Kidney epithelial cell (primary cell): ENCODE data around the gene TNIP1. TPM values are rescaled to one million over a fixed set of nuclear protein-coding genes. Genes with fewer than 3 reads are reported as not detected.

ENCODE experiments used
- DNase-seq: peaks from one replicate; pipeline ENCODE4 v3.0.0-alpha.2; 2010; ENCODE audit warnings: low read depth
- H3K27me3 ChIP-seq: 2 replicates; pipeline ENCODE4 v1.6.0; 2011; ENCODE audit warnings: low read length; ENCODE audit not compliant: control insufficient read depth, insufficient read depth
- H3K36me3 ChIP-seq: 2 replicates; pipeline ENCODE4 v1.5.1; 2011; ENCODE audit warnings: low read length; ENCODE audit not compliant: control insufficient read depth, insufficient read depth
- H3K4me3 ChIP-seq: 2 replicates; pipeline ENCODE4 v1.5.1; 2011; ENCODE audit warnings: low read depth, mild to moderate bottlenecking, control low read depth, low read length
- CTCF ChIP-seq: IDR thresholded peaks from 2 replicates; pipeline ENCODE4 v1.5.1; 2011; ENCODE audit warnings: mild to moderate bottlenecking, moderate library complexity, low read length, control low read depth, inconsistent platforms; ENCODE audit not compliant: insufficient read depth, poor library complexity, severe bottlenecking
- total RNA-seq: library from RNA; depleted of rRNA; stranded (reverse); fragments of >200 nt; gene quantifications from 2 replicates; pipeline ENCODE4 v1.2.3, GENCODE V29; 2015

Gene TNIP1
- total RNA-seq, 1 donor from 2014 or later = 454 TPM

- Histone ChIP-seq H3K27me3 (no peaks in the 10 kb centered on the region), H3K4me3 (no peak overlapping the region), H3K36me3 (no peaks in the 10 kb centered on the region)
- no peak for DNase-seq
- TF ChIP-seq CTCF = no peak
These were observed 86.9 kb downstream of the TNIP1 start for GRCh38 chr5:150993826-150994412.

- TF ChIP-seq CTCF = no peak
- no peak for DNase-seq
- Histone ChIP-seq H3K36me3 (no peaks in the 10 kb centered on the region), H3K4me3 (no peak overlapping the region), H3K27me3 (no peaks in the 10 kb centered on the region)
These were observed 87.4 kb downstream of the TNIP1 start for GRCh38 chr5:150993422-150993821.

- no peak for TF ChIP-seq CTCF
- no peak for DNase-seq
- Histone ChIP-seq H3K27me3 (no peaks in the 10 kb centered on the region), H3K36me3 (no peaks in the 10 kb centered on the region), H3K4me3 (no peak overlapping the region)
These were observed 88.1 kb downstream of the TNIP1 start for GRCh38 chr5:150992705-150993104.

GRCh38 chr5:150989695-150990094, 91.1 kb downstream of the TNIP1 start:
- TF ChIP-seq CTCF = no peak
- no peaks in the 10 kb centered on the region for H3K27me3 ChIP-seq
- H3K4me3 ChIP-seq = no peak overlapping the region
- H3K36me3 ChIP-seq = no peaks in the 10 kb centered on the region
- no peak for DNase-seq

- DNase-seq = no peak
These were observed 93.1 kb downstream of the TNIP1 start for GRCh38 chr5:150987746-150988145.

More at GRCh38 chr5:150987746-150988145, 93.1 kb downstream of the TNIP1 start:
- TF ChIP-seq CTCF = no peak
- H3K27me3 ChIP-seq = no peaks in the 10 kb centered on the region
- H3K4me3 ChIP-seq = no peak overlapping the region
- H3K36me3 ChIP-seq = no peaks in the 10 kb centered on the region

Other genes starting within 250 kb of the TNIP1 start
- gene IRGM, start 234.5 kb downstream of the TNIP1 start, total RNA-seq = not detected in 2 replicates
- gene ZNF300, start 176.1 kb downstream of the TNIP1 start, total RNA-seq = 8.5 and 9.2 TPM in 2 replicates
- 5.5 and 6.3 TPM in 2 replicates for gene GPX3, start 60.4 kb downstream of the TNIP1 start, total RNA-seq
- gene ANXA6, start 76.7 kb upstream of the TNIP1 start, total RNA-seq = 59.9 and 64.1 TPM in 2 replicates
- 3.1 and 4.4 TPM in 2 replicates for gene CCDC69, start 143.1 kb upstream of the TNIP1 start, total RNA-seq
- gene GM2A, start 172.2 kb upstream of the TNIP1 start, total RNA-seq = 19.0 and 24.6 TPM in 2 replicates
- not detected in 2 replicates for gene SLC36A3, start 222.7 kb upstream of the TNIP1 start, total RNA-seq